CD4-positive, alpha-beta T cell treated with Interleukin-15 for 1 hour (primary cell): ENCODE results near the gene E4F1.

Experiments
- DNase-seq: peaks from one replicate; pipeline ENCODE4 v3.0.0-alpha.2; 2020

Gene E4F1

DNA sequence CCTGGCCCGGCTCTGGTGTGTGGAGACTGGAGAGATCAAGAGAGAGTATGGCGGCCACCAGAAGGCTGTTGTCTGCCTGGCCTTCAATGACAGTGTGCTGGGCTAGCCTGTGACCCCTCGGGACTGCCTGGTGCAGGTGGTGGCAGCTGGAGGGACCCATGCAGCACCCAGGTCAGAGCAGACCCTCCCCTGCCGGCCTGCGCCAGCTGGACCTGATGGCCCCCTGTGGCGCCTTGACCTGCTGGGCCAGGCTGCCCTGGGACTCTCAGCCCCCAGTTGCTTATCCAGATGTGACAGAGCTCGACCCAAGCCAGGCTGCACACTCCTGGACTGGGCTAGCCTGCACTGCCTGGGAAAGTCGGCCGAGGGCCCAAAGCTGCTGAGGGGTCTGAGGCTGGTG, 14.6 kb upstream of the E4F1 start:
- DNase-seq: no peak

DNA sequence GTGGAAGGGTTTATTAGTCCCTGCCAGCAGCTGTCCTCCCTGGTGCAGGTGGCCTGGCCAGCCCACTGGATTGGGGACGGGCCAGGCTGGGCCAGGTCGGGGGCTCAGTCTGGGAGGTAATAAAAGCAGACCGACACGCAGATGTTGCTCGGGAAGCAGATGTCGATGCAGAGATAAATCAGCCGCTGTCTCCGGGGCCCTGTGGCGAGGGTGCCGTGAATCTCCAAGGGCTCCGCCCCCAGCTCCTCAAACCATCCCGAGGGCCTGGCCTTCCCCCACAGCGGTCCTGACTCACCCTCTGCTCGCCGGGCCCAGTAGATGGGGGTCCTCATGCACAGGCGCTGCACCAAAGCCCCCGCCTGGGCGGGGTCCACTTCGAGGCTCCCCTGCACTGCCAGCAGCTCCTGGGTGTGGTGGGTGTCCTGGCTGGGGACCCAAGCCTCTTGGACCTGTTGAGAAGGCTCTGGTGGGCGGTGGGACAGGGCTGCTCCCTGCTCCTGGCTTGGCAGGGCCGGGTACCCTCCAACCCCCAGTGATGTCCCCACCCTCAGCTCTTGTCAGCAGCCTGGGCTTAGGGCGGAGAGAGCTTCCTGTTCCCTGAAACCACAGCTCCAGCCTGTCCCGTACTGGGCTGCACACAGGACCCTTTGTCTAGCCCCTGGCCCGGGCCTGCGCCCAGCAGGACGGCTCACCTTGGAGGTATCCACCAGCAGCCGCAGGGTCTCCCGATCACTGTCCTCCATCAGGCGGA, 14.0 kb upstream of the E4F1 start:
- DNase-seq: no peak

DNA sequence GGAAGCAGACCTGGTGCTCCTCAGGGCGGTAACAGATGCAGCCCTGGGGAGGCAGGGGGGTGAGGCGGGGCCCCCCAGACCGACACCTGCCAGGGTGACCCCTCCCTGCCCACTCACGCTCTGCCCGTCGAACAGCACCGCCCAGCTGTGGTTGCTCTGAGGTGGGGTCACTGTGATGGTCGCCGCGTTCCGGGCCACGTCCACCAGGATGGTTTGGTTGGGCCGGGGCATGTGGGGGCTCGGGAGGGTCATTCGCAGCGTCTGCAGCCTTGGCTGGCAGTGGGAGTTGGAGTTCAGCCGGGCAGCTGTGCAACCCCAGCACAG, 13.4 kb upstream of the E4F1 start:
- DNase-seq: no peak

DNA sequence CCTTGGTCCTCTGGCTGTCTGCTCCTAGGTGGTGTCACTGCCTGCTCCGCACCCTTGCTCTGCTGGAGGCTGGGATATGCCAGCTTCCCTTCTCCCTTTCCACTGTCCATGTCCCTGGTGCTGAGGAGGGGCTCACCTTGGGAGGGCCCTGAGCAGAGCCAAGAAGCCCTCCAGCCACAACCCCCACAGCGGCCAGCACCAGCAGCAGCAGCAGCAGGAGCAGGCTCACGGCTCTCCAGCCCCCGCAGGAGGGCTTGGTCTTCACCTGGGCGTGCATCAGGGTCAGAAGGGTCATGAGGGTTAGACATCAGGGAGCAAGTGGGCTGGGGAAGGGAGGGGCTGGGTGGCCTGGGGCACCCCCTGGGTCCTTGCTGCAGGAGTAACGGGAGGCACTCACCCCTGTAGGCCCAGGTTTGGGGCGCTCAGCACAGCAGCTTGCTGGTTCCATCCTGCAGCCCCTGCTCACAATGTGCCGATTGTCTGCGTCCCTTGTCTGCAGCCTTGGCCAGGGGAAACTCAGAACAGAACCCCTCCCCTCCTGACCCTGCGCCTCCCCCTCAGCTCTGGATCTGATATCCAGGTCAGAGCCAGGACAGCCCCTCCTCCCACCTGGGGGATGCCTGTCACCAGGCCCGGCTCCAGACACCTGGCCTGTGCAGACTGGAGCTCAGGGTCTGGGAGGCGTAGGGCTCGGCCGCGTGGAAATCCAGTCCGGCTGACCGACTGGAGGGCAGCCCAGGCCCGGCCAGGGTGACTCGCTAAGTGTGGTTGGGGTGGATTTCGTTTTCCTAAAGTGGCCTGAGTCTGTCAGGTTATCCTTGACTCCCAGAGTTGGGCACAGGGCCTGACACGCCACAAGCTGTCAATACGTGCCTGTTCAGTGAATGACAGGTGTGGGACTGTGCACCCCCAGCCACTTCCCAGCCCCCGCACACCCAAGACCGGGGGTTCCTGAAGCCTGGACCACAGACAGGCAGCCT, 12.7 kb upstream of the E4F1 start, which contains the start of gene BRICD5:
BRICD5 (minus strand) TSS at position 478 of the 980 bp plus-strand sequence; CDS start at position 448, 30 bp downstream.
- no peak for DNase-seq

DNA sequence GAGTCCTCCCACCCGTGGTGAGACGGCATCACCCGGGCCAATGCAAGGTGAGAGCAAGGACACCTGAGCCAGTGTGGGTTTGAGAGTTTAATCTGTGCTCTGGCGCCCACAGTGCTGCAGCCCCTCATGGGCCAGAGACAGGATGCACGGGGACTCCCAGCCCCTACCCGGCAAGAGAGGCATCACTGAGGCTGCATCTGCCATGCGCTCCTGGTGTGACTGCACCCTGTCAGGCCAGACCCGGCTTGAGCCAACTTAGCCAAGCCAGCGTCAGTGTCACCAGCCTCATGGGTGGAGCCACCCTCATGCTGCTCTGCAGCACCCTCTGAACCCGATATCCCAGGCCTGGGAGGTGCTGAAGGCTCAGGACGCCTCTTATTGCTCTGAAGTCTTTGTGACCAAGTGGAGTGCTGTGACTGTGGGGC, 11.5 kb upstream of the E4F1 start:
- no peak for DNase-seq

DNA sequence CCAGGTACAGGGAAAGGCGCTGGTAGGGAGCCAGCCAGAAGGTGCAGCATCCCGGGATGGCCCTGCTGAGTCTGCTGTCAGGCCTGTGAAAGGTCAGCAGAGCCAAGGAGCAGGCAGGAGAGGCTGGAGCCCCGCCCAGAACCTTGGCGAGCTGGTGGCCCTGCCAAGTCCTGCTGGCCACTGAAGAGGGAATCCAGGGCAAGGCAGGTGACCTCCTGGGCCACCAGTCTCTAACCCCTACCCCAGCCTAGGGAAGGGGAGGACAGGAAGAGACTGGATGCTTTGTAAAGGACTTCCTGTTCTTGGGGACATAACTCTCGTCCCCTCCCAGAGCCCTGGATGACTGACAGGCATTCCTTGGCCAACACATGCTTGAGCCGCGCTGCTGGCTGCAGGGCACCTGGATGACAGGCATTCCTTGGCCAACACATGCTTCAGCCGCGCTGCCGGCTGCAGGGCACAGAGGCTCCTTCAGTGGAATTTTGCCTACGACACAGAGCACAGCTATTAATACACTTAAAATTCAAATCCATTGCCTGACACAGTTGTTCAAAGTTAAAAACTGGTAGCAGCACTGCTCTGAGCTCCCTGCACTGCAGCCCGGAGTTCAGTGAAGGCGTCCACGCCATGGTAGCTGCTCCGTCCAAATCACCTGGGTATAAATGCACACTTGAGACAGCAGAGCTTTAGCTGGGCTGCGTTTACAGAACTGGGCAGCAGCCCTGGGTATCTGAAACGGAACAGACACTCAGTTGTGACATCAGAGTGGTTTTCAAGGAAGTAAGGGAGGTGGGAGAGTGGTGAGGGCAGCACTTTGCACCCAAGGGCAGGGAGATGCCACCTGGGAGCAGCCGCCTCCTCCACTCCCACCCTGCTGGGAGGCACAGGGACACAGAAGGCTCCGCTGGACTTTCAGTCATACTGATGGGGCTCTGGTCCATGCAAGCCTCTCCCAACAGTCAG, 10.7 kb upstream of the E4F1 start:
- no peak for DNase-seq

DNA sequence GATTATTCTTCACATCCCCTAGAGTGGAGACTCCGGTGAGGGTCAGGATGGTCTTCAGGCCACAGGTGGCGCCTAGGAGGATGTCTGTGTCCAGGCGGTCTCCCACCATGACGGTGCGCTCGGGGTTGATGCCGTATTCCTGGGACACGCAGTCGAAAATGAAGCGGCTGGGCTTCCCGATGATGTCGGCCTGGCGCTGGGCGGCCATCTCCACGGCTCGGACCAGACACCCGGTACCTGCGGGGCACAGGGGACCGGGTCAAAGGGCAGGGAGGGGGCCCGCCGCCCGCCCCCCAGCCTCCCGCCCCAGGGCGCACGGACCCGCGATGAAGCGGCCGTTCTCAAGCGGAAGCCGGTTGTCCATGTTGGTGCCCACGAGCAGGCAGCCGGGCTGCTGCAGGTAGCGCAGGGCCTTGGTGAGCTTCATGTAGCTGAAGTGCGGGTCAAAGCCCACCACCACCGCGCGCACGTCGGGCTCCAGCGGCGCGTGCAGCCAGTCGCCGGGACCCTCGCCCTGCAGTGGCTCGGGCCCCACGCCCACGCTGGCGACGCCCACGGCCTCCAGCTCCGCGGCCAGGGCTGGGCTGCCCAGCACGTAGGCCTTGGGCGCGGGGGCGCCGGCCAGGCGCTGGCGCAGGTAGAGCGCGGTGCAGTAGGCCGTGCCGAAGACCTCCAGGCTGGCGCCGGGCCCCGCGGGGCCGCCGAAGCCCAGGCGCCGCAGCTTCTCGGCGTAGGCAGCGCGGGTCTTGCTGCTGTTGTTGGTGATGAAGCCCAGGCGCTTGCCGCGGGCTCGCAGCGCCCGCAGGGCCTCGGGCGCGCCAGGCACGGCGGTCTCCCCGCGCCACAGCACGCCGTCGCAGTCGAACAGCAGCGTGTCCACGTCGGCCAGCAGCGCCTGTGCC, 9.3 kb upstream of the E4F1 start:
- DNase-seq: no peak

DNA sequence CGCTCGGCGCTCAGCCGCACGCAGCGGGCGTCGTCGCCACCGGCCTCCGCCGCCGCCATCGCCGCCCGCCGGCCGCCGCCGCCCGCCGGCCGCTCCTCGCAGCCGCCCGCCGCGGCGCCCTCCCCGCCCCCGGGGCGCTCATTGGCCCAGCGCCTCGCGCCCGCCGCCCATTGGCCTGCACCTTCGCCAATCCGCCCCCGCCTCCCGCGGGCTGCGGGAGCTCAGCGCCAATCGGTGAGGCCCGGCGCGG, 8.7 kb upstream of the E4F1 start, which contains the start of gene PGP:
PGP (minus strand) TSS at position 122 of the 250 bp plus-strand sequence; CDS start at position 59, 63 bp downstream.
- no peak for DNase-seq

DNA sequence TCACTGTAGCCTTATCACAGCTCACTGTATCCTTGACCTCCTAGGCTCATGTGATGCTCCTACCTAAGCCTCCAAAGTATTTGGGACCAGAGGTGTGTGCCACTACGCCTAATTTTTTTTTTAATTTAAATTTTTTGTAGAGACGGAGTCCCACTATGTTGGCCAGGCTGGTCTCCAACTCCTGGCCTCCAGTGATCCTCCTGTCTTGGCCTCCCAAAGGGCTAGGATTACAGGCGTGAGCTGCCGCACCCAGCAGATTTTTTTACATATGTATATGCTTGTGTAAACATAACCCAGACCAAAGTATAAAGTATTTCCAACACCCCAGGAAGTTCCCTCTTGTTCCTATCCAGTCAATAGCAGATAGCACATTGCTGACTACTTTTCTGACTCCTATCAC, 7.1 kb upstream of the E4F1 start:
- no peak for DNase-seq

DNA sequence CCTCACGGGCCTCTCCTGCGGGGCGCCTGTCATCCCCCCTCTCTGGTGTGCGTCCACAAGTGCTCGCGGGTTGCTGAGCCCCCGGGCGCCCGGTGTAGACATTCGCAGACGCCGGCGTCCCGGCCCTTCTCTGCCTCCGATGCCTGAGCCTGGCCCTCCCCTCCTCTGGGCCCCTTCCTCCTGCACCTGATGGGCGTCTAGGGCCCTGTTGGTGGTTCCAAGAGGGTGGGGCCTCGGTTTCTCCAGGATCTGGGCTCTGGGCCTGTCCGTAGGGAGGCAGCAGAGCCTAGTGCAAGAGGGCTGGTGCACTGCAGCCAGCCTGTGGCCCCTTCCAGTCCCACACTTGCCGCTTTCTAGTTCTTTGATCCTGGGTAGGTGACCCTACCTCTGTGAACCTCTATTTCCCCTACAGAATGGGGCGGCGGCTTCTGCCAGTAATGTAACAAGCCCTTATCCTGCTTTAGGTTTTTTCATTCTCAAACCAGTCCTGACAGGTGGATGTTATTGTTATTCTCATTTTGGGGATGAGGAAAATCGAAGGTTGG, 623 bp downstream of the E4F1 start:
- DNase-seq: peak; percentile 33

DNA sequence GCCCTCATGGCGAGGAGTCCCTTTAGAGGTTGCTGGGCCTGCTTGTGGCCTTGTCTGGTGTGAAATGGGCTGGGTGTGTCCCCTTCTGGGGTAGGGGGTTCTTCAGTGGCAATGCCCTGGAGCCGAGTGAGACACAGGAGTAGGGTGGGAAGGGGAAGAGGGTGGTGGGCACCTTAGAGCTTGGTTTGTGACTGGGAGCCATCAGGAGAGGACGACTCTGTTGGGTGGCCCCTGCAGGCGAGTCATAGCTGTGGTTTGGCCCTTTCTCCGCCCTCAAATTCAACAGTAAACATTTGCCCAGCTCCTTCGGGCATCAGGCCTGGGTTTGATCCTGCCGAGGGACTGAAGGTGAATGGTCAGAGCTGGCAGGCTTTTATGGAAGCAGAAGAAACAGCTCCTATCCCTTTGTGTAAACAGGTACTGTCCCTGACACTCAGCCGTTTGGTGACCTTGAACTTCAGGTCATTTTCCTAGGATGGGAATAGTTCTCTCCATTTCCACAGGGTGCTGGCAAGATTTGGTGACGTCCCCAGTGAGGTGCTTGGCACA, 2.9 kb downstream of the E4F1 start:
- DNase-seq: no peak

DNA sequence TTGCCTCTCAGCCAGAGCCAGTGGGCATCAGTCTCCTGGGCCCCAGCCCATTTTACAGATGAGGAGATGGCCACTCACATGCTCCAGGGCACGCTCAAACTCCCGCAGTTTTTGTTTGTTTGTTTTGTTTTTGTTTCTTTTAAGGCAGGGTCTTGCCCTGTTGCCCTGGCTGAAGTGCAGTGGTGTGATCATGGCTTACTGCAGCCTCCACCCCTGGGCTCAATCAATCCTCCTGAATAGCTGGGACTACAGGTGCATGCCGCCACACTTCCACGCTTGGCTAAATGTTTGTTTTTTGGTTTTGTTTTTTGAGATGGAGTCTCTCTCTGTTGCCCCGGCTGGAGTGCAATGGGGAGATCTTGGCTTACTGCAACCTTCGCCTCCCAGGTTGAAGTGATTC, 3.5 kb downstream of the E4F1 start:
- DNase-seq: no peak

DNA sequence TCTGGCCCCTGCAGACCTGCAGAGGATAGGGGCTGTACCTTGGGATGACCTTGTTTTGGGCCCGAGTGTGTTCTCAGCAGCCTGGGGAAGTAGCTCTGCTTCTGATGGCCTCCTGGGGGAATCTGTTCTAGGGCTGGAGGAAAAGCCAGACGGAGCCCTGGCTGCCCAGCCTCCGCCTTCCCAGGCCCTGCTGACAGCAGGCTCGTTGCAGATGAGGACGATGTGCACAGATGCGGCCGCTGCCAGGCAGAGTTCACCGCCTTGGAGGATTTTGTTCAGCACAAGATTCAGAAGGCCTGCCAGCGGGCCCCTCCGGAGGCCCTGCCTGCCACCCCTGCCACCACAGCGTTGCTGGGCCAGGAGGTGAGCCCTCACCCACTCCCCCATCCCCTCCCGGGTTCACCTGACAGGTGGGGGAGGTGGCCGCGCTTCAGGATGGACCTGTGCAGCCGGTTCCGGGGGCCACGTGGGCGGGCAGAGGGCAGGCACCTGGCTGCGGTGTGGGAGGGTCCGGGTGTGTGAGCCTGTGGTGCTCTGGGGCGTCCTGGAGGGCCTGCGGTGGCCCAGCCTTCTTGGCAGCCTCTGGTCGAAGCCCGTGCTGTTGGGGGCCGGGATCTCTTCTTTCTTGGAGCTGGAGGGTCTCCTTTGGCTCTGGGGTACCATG, 4.9 kb downstream of the E4F1 start:
- DNase-seq: no peak

DNA sequence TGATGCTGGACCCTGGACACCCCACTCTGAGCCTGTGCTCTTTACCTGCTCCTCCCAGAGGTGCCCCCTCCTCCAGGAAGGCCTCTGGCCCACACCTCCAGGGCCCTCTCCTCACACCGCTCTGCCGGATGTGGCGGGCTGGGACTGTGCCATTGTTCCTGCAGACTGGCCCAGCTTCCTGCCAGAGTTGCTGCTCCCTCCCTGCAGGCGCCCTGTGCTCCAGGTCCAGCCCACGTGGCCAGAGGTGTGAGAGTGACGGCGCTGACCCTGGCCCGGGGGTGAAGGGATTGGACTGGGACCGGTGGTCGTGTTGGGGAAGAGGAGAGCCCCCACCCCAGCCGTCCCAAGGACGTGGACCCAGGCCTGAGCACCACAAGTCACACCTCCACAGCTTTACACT, 5.7 kb downstream of the E4F1 start:
- DNase-seq: no peak

DNA sequence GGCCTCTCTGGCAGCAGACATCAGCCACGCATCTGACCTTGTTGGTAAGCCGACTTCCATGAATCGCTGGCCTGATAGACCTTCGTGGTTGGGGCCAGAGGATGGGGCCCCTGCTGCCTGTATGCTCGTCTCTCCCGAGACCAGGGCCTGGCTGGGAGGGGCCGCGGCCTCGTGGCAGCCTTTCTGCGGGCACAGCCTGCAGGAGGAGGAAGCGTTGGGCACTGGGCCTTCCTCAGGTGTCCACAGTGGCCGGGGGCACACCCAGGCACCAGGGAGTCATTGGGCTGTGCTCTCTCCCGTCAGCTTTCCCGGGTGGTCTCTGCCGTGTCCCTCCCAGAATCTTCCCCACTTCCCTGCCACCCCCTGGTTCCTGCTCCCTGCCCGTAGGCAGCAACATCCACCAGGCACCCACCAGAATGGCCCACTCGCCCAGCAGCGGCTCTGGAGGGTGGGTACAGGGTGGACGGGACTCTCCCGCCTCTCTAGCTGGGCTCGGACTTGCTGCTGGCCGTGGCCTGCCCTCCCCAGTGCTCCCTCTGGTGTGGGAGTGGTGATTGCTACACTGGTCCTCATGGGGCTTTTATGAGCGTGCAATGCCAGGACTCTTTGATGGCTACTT, 6.3 kb downstream of the E4F1 start:
- DNase-seq: no peak

DNA sequence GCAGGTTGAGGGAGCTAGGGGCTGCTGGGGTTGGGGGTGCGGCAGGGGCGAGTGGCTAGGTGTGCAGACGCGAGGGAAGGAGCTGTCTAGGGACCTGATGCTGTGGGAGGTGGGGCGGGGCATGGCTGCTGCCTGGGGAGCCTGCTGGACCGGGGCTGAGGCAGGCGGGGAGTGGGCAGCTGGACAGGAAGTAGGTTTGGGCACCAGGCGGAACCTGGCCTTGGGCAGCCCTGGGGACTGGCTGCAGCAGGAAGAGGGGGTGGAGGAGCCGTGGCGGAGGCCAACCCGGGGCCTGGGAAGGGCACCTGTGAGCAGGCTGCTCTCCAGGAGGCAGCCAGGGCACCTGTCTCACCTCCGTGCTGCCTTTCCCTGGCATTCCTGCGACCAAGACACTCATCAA, 7.0 kb downstream of the E4F1 start:
- DNase-seq: no peak

DNA sequence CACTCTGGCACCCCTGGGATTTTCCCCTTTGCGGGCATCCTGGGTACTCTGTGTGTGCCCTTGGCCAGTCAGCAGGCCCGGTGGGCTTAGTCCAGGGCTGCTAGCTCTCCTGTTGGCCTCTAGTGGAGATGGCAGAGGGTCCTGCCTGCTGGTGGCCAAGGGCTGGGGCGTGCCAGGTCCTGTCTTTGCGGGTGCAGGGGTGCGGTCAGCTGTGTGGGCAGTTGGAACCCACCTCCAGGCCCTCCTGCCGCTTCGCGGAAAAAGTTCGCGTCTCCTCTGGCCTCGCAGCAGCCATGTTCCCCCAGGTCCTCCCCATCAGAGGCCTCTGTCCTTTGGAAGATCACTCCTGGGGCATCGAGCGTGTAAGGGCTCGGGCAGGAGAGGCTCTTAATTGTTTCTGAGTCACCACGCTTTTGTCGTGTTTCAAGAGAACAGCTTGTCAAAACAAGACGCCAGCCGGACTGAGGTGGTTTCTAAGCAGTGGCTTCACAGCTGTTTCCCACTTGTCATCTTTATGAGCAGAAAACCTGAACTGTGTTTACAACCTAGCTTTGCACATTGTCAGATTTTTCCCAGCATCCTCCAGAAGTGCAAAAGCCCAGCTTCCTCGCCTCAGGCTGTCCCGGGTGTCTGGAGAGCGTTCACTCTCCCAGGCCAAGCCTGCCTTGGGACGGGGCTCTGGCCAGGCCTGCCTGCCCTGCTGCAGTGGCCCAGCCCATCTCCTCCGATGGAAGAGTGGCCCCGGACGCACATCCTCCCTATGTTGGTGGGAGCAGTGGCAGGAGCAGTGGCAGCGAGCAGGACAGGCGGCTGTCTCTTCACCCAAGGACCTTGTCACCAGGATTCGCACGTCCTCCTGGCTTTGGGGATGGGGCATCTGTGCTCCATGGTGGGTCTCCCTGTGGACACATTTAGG, 7.9 kb downstream of the E4F1 start:
- no peak for DNase-seq

DNA sequence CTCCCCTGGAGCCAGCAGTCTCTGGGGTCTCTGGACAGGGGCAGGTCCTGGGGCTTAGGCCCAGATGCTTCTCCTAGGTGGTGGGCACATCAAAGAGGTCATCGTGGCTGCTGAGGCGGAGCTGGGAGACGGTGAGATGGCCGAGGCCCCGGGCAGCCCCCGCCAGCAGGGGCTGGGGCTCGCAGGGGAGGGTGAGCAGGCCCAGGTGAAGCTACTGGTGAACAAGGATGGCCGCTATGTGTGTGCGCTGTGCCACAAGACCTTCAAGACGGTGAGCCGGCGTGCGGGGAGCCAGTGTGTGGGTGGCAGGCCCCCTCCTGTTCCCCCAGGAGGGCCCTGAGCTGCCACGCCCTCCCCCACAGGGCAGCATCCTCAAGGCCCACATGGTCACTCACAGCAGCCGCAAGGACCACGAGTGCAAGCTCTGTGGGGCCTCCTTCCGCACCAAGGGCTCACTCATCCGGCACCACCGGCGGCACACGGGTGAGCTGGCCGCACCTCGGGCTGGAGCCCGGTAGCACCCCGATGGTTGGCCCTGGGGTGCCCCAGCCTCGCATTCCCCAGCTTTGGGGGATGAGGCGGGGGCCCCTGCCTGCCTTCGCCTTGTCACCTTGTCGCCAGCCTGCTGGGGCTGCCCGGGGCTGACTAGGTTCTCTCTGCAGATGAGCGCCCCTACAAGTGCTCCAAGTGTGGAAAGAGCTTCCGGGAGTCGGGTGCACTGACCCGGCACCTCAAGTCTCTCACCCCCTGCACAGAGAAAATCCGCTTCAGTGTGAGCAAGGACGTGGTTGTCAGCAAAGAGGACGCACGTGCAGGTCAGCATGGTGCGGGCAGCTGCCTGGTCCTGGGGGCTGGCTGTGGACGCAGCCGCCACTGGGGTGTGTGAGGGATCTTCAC, 9.0 kb downstream of the E4F1 start:
- DNase-seq: no peak
